ENCODE results near the gene XAGE2. TPM values are rescaled to one million over a fixed set of nuclear protein-coding genes. Genes with fewer than 3 reads are reported as not detected.

XAGE2 gene
- total RNA-seq, 1 donor from 2014 or later, result not detected

- no peak for DNase-seq (ENCODE audit: low spot score)
- intact Hi-C loops (cut with DNase I), result no loop called here
Measured at GRCh38 chrX:52420824-52421443, 52.1 kb downstream of the XAGE2 start.

- no peak for DNase-seq (ENCODE audit: low spot score)
- intact Hi-C loops (cut with DNase I), result no loop called here
Measured at GRCh38 chrX:52422884-52423283, 54.1 kb downstream of the XAGE2 start.

GRCh38 chrX:52424656-52425055 lies 55.8 kb downstream of the XAGE2 start:
- intact Hi-C loops (cut with DNase I), result no loop called here
- DNase-seq (ENCODE audit: low spot score), result no peak

Small RNA genes within 50 kb of the gene (microRNA-seq; reads per million reads assigned to microRNA genes)
- not detected for gene MIR8088

Other genes starting within 250 kb of the XAGE2 start
- 0.40 TPM for gene MAGED4, start 184.1 kb upstream of the XAGE2 start, total RNA-seq
- gene XAGE1A, start 126.8 kb downstream of the XAGE2 start, total RNA-seq, result not detected
- gene XAGE1B, start 148.0 kb downstream of the XAGE2 start, total RNA-seq, result not detected